Measurements from ENCODE around the gene PTPRN. TPM values are rescaled to one million over a fixed set of nuclear protein-coding genes. Genes with fewer than 3 reads are reported as not detected.

The PTPRN gene
- total and polyA plus RNA-seq, 2 experiments from 2014 or later: 5.1 to 22.1 TPM

DNA sequence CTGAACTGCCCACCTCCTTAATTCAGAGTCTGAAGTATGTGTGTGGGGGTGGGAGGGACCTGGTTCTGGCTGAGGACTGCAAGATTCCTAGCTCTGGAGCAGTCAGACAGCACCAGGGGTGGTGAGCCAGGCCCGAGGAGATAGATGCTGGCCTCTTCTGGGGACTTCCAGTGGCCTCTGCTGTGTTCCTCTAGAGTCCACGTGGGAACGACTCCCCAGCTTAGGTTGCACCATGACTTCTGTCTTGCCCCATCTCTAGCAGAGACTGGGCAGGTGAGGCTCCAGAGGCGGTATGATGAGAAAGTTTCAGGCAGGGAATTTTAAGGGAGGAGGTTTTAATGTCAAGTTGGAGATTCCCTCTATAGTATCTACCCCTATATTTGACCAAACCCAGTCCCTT lies 45.4 kb upstream of the PTPRN start:
- Histone ChIP-seq H3K79me2 (replicated peaks; ENCODE audit: insufficient read depth) (no peaks in the 10 kb centered on the region), H3K4me1 (ENCODE audit: insufficient read depth) (no peaks in the 10 kb centered on the region), H3K9me2 (ENCODE audit: insufficient read depth) (no peaks in the 10 kb centered on the region), H2AFZ (no peak overlapping the region), H3K36me3 (ENCODE audit: insufficient read depth) (no peaks in the 10 kb centered on the region), H3K4me2 (no peak overlapping the region), H3K27ac (ENCODE audit: low read depth) (no peak overlapping the region), H3K27me3 (ENCODE audit: insufficient read depth) (peaks cover 47% of the 10 kb centered on the region), H3K4me3 (no peak overlapping the region), H4K20me1 (replicated peaks; ENCODE audit: insufficient read depth) (no peaks in the 10 kb centered on the region; the same call in 1 of the 2 replicates), H3F3A (replicated peaks; ENCODE audit: low read depth) (no peaks in the 10 kb centered on the region)
- DNase-seq (ENCODE audit: low spot score) (no peak), ATAC-seq (no peak)
- no peak overlapping the region for H3K27ac Mint-ChIP-seq
- TF ChIP-seq JUNB (IDR thresholded peaks at IDR 0.05; ENCODE audit: unreplicated experiment): no peak
- TF ChIP-seq ZNF462 (CRISPR knock-in tag; IDR thresholded peaks at IDR 0.05): no peak
- no peak for TF ChIP-seq EZH2 (IDR thresholded peaks at IDR 0.05; ENCODE audit: low read depth, unreplicated experiment)
- no peak for TF ChIP-seq POLR2AphosphoS5 (IDR thresholded peaks at IDR 0.05; ENCODE audit: low read depth)
- TF ChIP-seq REST (IDR thresholded peaks at IDR 0.05; ENCODE audit: unreplicated experiment): no peak
- TF ChIP-seq ZNF114 (CRISPR knock-in tag; IDR thresholded peaks at IDR 0.05): no peak
- no peaks in the 10 kb centered on the region for H3K36me3 Mint-ChIP-seq (ENCODE audit: low read depth)
- peaks cover 49% of the 10 kb centered on the region for H3K27me3 Mint-ChIP-seq (ENCODE audit: insufficient read depth, low read depth, poor library complexity)
- peaks cover 8% of the 10 kb centered on the region for H3K4me1 Mint-ChIP-seq
- H3K4me3 Mint-ChIP-seq: no peak overlapping the region
- H3K9me3 Mint-ChIP-seq: no peaks in the 10 kb centered on the region

Measured in GM23338 (cell line).